KMS-11 (cell line): ENCODE results near the gene MAPT.

Experiments
- H2AFZ ChIP-seq: fragments of 200-600 bp; sonication (generic); 2 replicates; pipeline ENCODE4 v1.6.1; 2016; ENCODE audit warnings: antibody characterized with exemption, mixed run types, low read depth
- H3K27ac ChIP-seq: fragments of 200-600 bp; sonication (generic); 2 replicates; pipeline ENCODE4 v1.6.1; 2016; ENCODE audit warnings: mild to moderate bottlenecking, mixed run types
- H3K27me3 ChIP-seq: fragments of 200-600 bp; sonication (generic); 2 replicates; pipeline ENCODE4 v1.6.1; 2017; ENCODE audit warnings: mild to moderate bottlenecking, low read depth, mixed run types, moderate library complexity; ENCODE audit not compliant: insufficient read depth
- H3K36me3 ChIP-seq: fragments of 200-600 bp; sonication (generic); 2 replicates; pipeline ENCODE4 v1.6.1; 2017; ENCODE audit warnings: mild to moderate bottlenecking, mixed run types; ENCODE audit not compliant: insufficient read depth
- H3K4me1 ChIP-seq: fragments of 200-600 bp; sonication (generic); 2 replicates; pipeline ENCODE4 v1.6.1; 2016; ENCODE audit warnings: mild to moderate bottlenecking, low read depth, mixed run types; ENCODE audit not compliant: poor library complexity, severe bottlenecking
- H3K4me2 ChIP-seq: fragments of 200-600 bp; sonication (generic); 2 replicates; pipeline ENCODE4 v1.7.0; 2016; ENCODE audit warnings: mild to moderate bottlenecking, mixed run types
- H3K4me3 ChIP-seq: fragments of 200-600 bp; sonication (generic); IDR thresholded peaks from 2 replicates; pipeline ENCODE4 v1.6.1; 2017; ENCODE audit warnings: low read depth, low read length, mixed read lengths; ENCODE audit not compliant: insufficient read depth
- H3K79me2 ChIP-seq: fragments of 200-600 bp; sonication (generic); 2 replicates; pipeline ENCODE4 v1.6.1; 2016; ENCODE audit warnings: low read depth, mixed run types; ENCODE audit not compliant: insufficient read depth
- H3K9ac ChIP-seq: fragments of 200-600 bp; sonication (generic); 2 replicates; pipeline ENCODE4 v1.6.1; 2016; ENCODE audit warnings: mild to moderate bottlenecking, mixed run types
- H4K20me1 ChIP-seq: fragments of 200-600 bp; sonication (generic); 2 replicates; pipeline ENCODE4 v1.6.1; 2016; ENCODE audit warnings: mild to moderate bottlenecking, mixed run types; ENCODE audit not compliant: insufficient read depth
- TF ChIP-seq, protein P1 (sequence below): fragments of 200-600 bp; sonication (generic); conservative IDR thresholded peaks from 2 replicates; pipeline ENCODE4 v1.6.1; 2017; ENCODE audit warnings: low read depth, mild to moderate bottlenecking, antibody characterized with exemption, low read length, moderate library complexity, mixed read lengths

Gene MAPT

DNA sequence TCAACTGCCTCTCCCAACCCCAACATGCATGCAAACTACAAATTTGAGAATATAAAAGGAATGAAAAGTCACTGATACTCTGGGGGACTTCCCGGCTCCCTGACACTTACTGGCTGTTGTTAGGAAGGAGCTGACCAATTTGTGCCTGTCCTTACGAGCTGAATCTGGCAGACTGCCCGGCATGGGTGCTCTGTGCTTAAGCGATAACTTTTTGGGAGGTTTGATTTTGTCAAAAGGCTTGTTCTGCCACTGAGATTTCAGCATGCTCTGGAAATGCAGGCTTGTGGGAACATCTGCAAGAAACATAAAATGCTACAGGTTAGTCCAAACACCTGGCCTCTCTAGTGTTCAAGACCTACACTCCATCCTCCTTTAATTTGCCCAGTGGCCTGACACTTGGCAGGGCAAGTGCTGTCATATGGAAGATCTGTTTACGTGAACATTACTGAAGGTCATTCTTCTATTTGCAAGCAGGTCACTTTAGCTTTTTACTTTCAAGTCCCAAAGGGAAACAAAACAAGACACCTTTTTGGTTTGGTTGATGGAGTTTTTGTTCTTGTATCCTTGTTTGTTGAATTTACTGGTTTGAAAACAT, 145.3 kb downstream of the MAPT start:
- no peak overlapping the region for H3K27ac ChIP-seq
- H3K4me1 ChIP-seq, result peaks cover 62% of the 10 kb centered on the region
- TF ChIP-seq, protein P1, sequence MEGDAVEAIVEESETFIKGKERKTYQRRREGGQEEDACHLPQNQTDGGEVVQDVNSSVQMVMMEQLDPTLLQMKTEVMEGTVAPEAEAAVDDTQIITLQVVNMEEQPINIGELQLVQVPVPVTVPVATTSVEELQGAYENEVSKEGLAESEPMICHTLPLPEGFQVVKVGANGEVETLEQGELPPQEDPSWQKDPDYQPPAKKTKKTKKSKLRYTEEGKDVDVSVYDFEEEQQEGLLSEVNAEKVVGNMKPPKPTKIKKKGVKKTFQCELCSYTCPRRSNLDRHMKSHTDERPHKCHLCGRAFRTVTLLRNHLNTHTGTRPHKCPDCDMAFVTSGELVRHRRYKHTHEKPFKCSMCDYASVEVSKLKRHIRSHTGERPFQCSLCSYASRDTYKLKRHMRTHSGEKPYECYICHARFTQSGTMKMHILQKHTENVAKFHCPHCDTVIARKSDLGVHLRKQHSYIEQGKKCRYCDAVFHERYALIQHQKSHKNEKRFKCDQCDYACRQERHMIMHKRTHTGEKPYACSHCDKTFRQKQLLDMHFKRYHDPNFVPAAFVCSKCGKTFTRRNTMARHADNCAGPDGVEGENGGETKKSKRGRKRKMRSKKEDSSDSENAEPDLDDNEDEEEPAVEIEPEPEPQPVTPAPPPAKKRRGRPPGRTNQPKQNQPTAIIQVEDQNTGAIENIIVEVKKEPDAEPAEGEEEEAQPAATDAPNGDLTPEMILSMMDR, result no peak
- H2AFZ ChIP-seq, result no peak overlapping the region
- H3K9ac ChIP-seq, result no peak overlapping the region
- no peaks in the 10 kb centered on the region for H3K27me3 ChIP-seq
- no peaks in the 10 kb centered on the region for H3K36me3 ChIP-seq
- H3K4me3 ChIP-seq, result no peak overlapping the region
- no peak overlapping the region for H3K4me2 ChIP-seq
- no peaks in the 10 kb centered on the region for H4K20me1 ChIP-seq
- 0 out of 2 replicates have a peak, but pooled peaks cover 3% of the 10 kb centered on the region for H3K79me2 ChIP-seq

DNA sequence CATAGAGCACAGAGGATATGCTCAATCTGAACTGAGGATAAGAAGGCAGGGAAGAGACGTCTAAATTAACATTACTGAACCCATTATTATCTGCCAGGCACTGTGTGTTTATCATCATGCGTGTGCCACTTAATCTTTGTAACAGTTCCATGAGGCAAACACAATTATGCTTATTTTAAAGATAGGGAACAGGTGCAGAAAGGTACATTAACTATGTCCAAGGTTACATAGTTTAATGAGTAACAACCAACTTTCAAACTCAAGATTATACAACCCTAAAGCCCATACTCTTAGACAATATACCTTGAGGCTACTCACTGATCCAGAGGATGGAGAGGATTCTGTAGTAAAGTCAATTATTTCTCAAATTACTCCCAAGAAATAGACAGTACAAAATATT, 147.9 kb downstream of the MAPT start:
- H3K4me3 ChIP-seq, result no peak overlapping the region
- peaks cover 49% of the 10 kb centered on the region for H3K4me1 ChIP-seq

GRCh38 chr17:46042925-46043324, 148.6 kb downstream of the MAPT start:
- Histone ChIP-seq H3K27ac (no peak overlapping the region), H3K4me2 (no peak overlapping the region), H3K36me3 (no peaks in the 10 kb centered on the region; the same call in 1 of the 2 replicates), H2AFZ (no peak overlapping the region), H3K27me3 (no peaks in the 10 kb centered on the region), H4K20me1 (no peaks in the 10 kb centered on the region), H3K9ac (no peak overlapping the region), H3K4me1 (peaks cover 43% of the 10 kb centered on the region), H3K79me2 (0 out of 2 replicates have a peak, but pooled peaks cover 3% of the 10 kb centered on the region), H3K4me3 (no peak overlapping the region)
- TF ChIP-seq, protein P1, result no peak

More for the DNA sequence above, 147.9 kb downstream of the MAPT start:
- Histone ChIP-seq H3K27ac (no peak overlapping the region), H3K4me2 (no peak overlapping the region), H3K27me3 (no peaks in the 10 kb centered on the region), H3K9ac (no peak overlapping the region), H3K36me3 (no peaks in the 10 kb centered on the region; the same call in 1 of the 2 replicates), H3K79me2 (0 out of 2 replicates have a peak, but pooled peaks cover 3% of the 10 kb centered on the region), H2AFZ (no peak overlapping the region), H4K20me1 (no peaks in the 10 kb centered on the region)
- TF ChIP-seq, protein P1, result no peak

DNA sequence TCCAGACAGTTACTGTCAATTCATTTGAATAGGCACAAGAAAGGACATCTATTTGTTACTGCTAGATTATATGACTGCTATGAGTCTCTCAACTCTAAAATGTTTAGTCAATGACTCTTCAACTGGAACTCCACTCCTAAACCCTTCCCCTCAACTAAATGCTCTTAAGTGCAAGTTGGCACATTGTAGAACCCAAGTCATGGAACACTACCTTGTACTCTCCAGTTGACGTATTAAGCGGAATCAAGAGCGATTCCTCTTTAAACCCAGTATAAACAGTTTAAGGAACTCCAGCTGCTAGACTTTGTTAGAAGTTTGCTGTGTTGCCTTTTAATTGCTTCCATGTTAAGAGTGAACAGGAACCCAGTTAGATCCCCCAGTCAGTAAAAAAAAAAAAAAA, 149.3 kb downstream of the MAPT start:
- Histone ChIP-seq H3K27me3 (no peaks in the 10 kb centered on the region), H3K36me3 (no peaks in the 10 kb centered on the region; the same call in 1 of the 2 replicates), H2AFZ (no peak overlapping the region), H3K4me3 (no peak overlapping the region), H4K20me1 (no peaks in the 10 kb centered on the region), H3K27ac (no peak overlapping the region), H3K79me2 (peaks cover 3% of the 10 kb centered on the region; the same call in 1 of the 2 replicates), H3K4me2 (no peak overlapping the region), H3K9ac (no peak overlapping the region), H3K4me1 (peaks cover 36% of the 10 kb centered on the region)
- TF ChIP-seq, protein P1, result no peak
